Medulla oblongata (tissue), 1 donor: ENCODE data around the gene LIPI.
"Not testable (repeated sequence)": the region's sequence is repeated elsewhere in the genome, so short reads cannot be mapped to it uniquely, and the experiment has no call there.

Source experiments
- DNase-seq: peaks from one replicate; pipeline ENCODE4 v3.0.0-alpha.2; 2015; ENCODE audit errors: extremely low spot score

LIPI gene

DNA sequence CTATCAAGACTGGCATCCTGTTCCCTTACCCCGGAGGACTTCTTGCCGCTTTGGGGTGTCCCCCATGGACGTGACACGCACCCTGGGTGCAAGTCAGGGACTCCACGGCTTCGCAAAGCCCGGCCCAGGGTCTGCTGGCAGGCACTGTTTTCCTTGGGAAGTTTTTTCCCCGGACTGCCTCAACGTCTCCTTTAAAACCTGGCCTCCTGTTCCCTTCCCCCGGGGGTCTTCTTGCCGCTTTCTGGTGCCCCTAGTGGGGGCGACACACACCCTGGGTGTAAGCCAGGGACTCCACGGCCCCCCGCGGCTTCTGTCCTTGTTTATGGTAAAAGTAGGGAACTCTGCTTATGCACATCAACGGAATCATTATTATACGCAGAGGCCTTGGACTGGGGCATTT lies 136.6 kb downstream of the LIPI start:
- DNase-seq, result no peak

DNA sequence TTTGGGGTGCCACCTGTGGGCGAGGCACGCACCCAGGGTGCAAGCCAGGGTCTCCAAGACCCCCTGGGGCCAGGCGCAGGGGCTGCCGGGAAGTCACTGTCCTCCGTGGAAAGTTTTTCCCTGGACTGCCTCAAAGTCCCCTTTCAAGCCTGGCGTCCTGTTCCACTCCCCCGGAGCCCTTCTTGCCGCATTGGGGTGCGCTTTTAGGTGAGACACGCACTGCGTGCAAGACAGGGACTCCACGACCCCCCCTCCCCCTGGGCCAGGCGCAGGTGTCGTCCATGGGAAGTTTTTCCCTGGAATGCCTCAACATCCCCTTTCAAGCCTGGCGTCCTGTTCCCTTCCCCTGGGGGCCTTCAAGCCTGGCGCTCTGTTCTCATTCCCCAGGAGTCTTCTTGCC lies 137.1 kb downstream of the LIPI start:
- DNase-seq, result no peak

DNA sequence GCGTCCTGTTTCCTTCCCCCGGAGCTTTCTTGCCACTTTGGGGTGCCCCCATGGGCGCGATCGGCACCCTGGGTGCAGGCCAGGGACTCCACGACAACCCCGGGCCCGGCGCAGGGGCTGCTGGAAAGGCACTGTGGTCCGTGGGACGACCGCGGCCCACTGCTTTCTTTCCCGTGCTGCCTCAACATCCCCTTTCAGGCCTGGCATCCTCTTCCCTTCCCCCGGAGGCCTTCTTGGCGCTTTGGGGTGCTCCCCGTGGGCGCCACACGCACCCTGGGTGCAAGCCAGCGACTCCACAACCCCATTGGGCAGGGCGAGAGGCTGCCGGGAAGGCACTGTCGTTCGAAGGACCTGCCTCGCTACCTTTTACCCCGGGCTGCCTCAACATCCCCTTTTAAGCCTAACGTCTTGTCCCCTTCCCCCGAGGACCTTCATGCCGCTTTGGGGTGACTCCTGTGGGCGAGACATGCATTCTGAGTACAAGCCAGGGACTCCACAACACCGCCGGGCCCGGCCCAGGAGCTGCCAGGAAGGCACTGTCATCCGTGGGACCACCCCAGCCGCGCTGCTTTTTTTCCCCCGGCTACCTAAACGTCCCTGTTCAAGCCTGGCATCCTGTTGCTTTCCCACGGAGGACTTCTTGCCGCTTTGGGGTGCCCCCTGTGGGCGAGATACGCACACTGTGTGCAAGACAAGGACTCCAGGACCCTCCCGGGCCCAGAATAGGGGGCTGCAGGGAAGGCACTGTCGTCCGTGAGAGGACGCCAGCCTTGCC lies 137.8 kb downstream of the LIPI start:
- no peak for DNase-seq

- DNase-seq, result no peak
These were observed 138.6 kb downstream of the LIPI start for GRCh38 chr21:14071902-14072734.

DNA sequence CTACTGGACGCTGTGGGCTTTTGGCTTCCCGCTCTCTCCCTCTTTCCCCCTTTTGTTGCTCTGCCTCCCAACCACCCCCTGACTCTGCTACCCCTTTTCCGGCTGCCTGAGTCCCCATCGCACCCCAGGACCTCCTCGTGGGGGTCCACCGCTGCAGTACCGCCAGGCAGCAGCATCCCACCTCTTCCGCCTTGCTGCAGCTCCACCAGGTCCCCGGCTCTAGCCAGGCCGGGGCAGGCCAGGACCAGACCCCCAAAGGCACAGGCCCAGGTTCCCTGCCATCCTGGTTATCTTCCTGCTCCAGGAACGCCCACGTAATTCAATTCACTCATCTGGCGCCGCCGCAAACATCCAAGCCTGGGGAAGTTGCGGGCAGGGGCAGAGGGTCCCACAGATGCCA lies 139.8 kb downstream of the LIPI start:
- no peak for DNase-seq

DNA sequence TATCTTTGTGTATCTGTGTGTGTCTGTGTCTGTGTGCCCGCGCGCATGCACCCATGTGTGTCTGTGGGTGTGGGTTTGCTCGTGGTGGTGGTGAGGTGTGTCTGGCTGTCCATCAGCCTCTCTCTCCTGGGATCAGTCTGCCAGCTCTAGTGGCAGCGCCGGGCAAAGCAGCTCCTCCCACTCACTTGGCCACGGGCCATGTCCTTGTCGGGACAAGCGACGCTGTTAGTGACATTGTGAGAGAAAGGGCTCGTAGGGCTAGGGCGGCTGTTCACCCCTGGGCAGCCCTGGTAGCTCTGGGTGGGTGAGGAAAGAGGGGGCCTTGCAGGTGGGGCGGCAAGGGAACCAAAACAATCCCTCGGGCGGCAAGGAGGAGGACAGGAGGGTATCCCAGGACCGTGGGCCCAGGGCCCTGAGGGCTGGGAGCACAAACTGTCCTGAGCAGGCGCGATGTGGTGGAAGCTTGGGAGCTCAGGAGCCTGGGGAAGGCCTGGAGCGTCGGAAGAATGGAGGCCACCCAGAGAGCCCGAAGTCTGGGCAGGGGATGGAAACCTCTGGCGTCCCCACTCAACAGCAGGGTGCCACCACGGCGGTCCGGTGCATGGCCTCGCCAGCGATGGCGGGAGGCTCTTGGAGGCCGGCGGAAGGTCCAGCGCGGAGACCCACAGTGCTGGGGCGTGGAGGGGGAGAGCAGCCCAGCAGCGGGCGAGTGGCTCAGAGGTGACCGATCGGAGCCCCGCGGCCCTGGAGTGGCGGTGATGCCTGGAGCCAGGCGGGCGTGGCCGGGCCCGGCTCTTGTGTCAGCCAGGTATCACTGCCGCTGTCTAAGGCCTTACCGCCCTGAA lies 140.5 kb downstream of the LIPI start:
- no peak for DNase-seq

- peak; percentile 12 for DNase-seq
These were observed 146.5 kb downstream of the LIPI start for GRCh38 chr21:14064296-14064645.

- DNase-seq, result peak; percentile 4
These were observed 147.0 kb downstream of the LIPI start for GRCh38 chr21:14063620-14064295.

DNA sequence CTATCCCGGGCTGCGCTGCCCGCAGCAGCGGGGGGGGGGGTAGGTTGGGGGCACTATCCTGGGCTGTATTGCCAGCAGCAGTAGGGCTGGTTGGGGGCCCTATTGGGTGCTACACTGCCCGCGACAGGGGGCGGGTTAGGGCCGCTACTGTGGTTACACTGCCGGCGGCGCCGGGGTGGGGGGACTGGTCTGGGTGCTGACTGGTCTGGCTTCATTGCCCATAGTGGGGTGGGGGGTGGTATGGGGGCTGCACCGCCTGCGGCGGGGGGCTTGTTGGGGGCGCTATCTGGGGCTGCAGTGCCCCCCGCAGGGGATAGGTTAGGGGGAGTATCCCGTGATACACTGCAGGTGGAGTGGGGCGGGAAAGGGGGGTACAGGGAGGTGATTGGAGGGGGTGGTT lies 148.1 kb downstream of the LIPI start:
- not testable (repeated sequence) for DNase-seq

- DNase-seq, result not testable (repeated sequence)
These were observed 148.9 kb downstream of the LIPI start for GRCh38 chr21:14061820-14062219.

DNA sequence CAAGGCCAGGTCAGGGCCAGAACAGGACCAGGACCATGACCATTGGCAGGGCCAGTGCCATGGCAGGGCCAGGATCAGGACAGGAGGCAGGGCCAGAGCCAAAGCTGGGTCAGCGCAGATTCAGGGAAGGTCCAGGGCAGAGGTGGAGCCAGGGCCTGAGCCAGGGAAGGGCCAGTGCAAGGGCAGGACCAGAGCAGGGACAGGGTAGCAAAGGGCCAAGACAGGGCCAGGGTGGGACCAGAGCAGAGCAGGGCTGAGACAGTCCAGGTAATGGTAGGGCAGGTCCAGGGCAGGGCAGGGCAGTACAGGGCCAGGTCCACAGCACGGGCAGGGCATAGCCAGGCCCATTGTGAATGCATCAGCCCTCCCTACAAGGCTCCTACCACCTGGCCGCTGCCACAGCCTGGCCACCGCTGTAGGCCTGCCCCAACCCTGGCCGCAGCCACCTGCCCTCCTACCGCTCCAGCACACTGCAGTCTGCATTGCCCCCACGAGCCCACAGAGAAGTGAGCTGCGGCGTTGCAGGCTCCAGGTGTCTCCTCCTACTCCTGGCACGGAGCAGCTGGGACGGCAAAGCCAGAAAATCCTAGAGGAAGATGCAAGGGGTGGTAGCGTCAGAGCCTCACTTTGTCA lies 151.6 kb downstream of the LIPI start:
- DNase-seq, result not testable (repeated sequence)
